ENCODE results near the gene LRRC37A3.
"Not testable (repeated sequence)": the region's sequence is repeated elsewhere in the genome, so short reads cannot be mapped to it uniquely, and the experiment has no call there.

GRCh38 chr17:64909511-64910190 lies 9.6 kb downstream of the LRRC37A3 start:
- TF ChIP-seq CTCF (IDR thresholded peaks at IDR 0.05; ENCODE audit: insufficient read depth, low read depth, low read length); EZH2 (IDR thresholded peaks at IDR 0.05; ENCODE audit: insufficient read depth, low read length): not testable (repeated sequence)

Measured in astrocyte (in vitro differentiated cells and primary cell).